Stimulated activated CD4-positive, alpha-beta T cell treated with anti-CD3 and anti-CD28 coated beads, TNF-alpha, amount 100 ng/mL, for 1 hour (primary cell): ENCODE data around the gene ATP8A2.

Experiments used
- DNase-seq, 3 donors: peaks; one replicate each; pipeline ENCODE4 v3.0.0-alpha.2; 2020; ENCODE audit warnings: low read depth in 3 of 3, low spot score in 1 of 3

ATP8A2 gene

DNA sequence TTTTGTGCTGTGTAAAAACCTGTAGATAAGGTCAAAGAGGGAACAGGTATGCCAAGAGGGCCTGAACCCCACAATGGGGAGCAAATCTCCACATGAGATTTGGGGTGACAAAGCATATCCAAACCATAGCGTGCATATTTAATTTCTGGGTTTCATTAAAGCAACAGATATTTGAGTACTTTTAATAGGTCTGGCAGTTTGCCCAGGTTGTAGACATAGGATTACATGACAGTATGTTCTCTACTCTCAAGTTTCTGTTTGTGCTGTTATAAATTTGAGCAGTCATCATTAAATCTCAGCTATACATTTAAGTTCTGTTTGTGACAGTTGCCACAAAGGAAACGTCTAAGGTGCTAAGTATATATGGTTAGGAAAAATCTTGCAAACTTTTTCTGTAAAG, 236.4 kb downstream of the ATP8A2 start:
- DNase-seq: no peak

- DNase-seq: no peak
These were observed 244.9 kb downstream of the ATP8A2 start for GRCh38 chr13:25616674-25617073.

DNA sequence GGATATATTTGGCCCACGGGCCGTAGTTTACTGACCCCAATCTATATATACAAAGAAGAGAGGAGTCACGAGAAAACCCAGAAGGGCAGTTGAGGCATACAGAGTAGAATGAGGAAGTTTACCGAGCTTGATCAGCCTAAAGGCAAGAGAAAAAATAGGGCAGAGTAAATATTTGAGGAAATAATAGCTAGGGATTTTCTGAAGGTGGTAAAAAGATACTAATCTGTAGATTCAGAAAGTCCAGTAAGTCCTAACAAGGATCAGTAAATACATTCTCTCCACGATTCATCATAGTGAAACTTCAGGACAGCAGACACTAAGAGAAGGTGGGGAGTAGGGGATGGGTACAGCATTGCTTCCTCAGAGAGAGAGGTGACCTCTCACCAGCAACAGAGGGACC, 248.1 kb downstream of the ATP8A2 start:
- no peak for DNase-seq

DNA sequence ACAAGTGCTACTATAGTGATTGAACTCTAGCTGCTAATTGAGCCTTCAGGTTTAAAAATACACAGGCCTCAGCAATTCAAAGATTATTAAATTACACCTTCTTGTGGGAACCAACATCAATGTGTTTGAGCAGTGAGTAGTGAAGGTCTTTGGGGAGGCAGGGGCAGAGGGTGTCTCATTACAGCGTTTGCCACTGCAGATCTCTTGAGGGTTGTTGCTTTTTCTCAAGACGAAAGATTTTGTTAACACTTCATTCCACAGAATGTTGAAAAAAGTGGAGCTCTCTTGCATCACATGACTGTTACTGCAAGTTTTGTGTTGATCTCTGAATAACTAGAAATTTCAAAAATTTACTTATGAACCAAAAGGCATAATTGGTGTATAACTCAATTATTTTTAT, 253.6 kb downstream of the ATP8A2 start:
- no peak for DNase-seq

DNA sequence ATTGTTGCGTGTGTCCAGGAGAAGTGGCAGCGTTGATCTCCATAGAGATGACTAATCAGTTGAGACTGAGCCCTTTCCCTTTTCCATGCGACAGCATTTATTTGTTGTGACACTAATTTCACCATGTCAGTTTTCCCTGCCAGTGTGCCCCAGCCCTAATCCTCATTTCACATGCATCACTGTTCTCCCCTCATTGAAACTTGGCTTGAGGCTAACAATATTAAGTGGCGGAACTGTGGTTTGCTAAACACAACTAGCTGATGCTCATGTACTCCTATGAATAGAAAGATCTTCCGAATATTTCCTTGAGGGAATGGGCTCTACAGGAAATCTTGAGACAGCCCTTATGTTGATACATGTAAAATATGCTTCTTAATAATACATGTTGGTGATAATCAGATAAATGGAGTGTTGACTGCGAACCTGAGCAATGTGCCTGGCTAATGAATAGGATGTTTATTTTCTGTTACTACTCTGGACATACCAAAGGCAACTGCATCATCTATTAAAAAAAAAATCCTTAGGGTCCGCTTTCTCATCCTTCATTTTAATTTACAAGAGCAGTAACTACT, 258.6 kb downstream of the ATP8A2 start:
- DNase-seq: no peak

DNA sequence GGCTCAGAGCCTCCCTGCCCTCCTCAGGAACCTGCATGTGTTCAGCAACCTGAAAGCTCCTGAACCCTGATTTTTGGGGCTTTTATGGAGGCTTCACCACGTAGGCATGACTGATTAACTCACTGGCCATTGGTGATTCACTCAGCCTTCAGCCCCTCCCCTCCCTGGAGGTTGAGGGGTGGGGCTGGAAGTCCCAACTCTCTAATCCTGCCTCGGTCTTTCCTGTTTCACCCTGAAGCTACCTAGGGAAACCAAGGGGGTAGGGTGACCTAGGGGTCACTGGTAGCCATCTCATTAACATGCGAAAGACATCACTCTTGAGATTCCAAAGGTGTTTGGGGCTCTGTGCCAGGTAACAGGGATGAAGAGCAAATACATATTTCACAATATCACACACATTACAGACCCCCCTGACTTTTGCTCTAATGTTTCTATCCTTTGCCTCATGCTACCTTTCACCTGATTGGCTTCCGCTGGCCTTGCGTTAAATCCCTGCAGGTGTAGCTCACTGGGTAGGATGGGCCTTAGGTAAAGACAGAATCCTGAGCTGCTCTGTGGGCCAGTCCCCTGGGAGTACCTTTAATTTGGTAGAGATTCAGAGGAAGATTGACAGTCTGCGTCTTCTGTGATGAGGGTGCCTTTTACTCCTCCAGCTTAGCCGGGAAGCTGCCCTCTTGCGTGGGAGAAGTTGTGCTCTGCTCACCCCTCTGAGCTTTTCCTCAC, 260.6 kb downstream of the ATP8A2 start:
- no peak for DNase-seq

- DNase-seq: no peak
These were observed 261.3 kb downstream of the ATP8A2 start for GRCh38 chr13:25633093-25633492.

GRCh38 chr13:25645681-25646080, 273.9 kb downstream of the ATP8A2 start:
- DNase-seq: no peak

DNA sequence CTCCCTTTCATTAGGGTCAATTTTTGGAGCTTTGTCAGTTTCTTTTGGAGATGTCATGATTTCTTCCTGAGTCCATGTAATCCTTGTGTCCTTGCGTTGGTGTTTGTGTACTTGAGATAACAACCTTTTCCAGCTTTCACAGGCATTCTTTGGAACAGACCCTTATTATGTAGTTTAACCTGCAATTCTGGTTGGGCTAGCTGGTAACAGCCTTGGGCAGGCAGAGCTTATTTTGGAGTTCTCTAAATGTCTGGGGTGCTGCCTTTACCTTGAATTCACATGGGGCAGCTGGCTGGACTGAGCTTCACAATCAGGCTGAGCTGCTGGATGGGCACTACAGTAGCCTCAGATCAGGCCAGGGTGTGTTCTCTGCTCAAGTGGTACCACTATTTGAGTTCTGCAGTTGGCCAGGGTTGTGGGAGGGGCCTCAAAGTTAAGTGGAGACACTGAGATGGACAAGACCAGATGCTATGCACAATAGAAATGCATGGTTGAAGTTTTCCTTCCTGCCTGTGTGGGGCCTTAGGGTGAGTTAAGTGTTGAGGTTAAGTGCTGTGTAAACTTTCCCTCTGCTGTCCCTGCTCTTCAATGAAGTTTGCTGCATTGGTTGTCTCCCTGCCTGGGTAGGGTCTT, 277.3 kb downstream of the ATP8A2 start:
- DNase-seq: no peak

DNA sequence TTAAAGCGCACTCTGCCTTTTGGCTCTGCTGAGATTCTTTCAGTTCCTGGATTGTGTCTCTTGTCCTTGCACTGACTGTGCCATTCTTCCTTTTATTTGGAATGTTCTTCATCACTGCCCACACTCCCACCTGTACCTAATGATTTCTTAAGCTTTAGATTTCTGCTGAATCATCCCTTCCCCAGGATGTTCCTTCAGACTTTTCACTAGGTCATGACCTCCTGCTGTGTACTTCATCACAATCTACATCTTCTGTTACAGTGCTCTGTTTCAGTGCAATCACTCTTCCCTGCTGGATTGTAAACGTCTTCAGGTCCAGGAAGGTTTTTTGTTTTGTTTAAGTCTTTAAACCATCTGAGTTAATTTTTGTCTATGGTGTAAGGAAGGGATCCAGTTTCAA, 281.0 kb downstream of the ATP8A2 start:
- DNase-seq: no peak

DNA sequence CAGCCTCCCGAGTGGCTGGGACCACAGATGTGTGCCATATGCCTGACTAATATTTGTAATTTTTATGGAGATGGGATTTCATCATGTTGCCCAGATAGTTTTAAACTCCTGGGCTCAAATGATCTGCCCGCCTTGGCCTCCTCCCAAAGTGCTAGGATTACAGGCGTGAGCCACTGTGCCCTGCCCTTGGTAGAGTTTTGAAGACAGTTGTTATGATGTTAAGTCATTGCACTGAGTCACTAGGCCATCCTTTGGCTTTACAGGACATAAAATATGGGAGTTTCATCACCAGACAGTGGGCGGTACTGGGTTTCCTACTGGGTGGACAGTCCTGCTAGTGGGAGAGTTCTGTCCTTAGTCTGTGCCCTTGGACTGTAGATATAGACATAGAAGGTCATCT, 282.5 kb downstream of the ATP8A2 start:
- no peak for DNase-seq

GRCh38 chr13:25657157-25657556, 285.4 kb downstream of the ATP8A2 start:
- DNase-seq: no peak

GRCh38 chr13:25659091-25659795, 287.5 kb downstream of the ATP8A2 start:
- no peak for DNase-seq

GRCh38 chr13:25660996-25661395, 289.2 kb downstream of the ATP8A2 start:
- no peak for DNase-seq

- DNase-seq: no peak
These were observed 290.7 kb downstream of the ATP8A2 start for GRCh38 chr13:25662516-25662915.

DNA sequence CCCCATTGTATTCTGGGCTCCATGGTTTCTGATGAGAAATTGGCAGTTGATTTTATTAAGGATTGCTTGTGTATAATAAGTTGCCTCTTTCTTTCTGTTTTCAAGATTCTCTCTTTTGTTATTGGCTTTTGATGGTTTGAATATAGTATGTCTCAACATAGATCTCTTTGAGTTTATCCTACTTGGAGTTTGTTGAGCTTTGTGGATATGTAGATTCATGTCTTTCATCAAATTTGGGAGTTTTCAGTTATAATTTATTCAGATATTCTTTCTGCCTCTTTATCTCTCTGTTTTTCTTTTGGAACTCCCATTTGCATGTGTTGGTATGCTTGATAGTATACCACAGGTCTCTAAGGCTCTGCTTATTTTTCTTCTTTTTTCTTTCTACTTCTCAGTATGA, 296.6 kb downstream of the ATP8A2 start:
- no peak for DNase-seq

DNA sequence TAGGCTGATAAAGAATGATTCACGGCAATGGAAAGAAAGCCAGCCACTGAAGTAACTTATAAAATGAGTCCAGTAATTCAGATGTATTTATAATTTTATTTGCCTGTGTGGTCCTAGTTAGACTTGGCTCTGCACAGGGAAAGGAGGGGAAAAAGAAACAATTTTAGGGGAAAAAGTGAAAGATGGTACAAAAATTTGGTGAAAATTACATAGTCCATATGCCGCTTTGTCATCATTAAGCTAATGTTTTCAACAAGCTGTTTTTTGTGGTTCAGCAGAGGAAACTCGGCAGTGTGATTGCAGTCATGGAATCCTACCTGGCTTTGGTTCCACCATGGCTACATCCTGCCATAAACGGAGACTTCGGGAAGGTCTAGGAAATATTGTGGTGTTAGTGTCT, 301.9 kb downstream of the ATP8A2 start:
- no peak for DNase-seq

DNA sequence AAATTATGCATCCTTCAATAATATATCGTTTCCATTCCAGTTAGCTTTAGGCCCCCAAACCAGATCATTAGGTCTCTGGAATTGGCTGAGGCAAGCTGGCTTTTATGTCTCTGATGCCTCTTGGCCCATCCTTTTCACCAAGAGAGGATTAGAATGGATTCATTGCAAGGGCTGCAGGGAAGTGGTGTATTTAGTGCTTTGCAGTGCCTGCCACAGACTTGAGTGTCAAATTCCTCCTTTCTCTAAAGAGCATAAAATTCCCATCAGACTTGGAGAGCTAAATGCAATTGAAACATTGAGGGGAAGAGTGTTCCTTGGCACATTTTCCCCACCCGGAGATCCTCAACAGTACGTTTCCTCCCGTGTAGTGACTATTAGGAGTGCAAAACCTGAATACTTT, 302.6 kb downstream of the ATP8A2 start:
- DNase-seq: no peak

GRCh38 chr13:25675060-25675459, 303.3 kb downstream of the ATP8A2 start:
- DNase-seq: no peak

- no peak for DNase-seq
These were observed 306.2 kb downstream of the ATP8A2 start for GRCh38 chr13:25677956-25678355.

DNA sequence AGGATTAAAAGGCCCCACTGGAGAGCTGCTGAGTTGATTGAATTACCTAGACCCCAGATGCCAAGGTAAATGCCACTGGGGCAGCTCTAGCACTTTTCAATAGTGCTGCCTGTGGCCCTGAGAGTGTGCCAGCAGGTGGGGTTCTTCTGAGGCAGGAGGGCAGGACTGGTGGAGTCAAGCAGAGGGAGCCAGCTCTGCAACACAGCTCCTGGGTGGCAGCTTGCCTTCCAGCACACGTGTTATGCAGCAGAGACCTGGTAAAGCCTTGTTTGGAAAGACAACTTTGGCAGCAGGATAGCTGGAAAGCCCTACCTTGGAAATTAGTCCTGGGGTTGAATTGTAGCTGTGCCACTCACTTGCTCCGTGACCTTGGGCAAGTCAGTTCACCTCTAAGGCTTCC, 306.6 kb downstream of the ATP8A2 start:
- no peak for DNase-seq

DNA sequence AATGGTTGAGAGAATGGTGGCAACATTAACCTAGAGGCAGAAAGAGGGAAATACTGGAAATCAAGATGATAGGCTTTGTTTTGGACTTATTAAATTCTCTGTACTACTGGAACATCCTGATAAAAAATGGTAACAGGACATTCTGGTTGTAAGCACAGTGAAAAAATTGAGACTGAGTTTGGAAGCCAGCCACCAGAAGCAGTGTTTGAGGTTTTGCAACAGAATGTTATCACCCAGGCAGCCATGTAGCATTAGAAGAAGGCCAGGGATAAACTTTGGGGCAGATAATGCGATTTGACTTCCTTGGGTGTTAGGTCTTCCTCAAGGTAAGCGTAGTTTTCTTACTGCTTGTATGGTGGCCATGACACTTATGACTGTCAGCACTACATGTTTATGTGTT, 307.4 kb downstream of the ATP8A2 start:
- DNase-seq: no peak
